Motor neuron (in vitro differentiated cells): ENCODE data around the gene NDRG4. TPM values are rescaled to one million over a fixed set of nuclear protein-coding genes. Genes with fewer than 3 reads are reported as not detected.

ENCODE experiments used
- total RNA-seq, 8 experiments: library from RNA; unstranded; fragments of 300-600 nt; gene quantifications; 2 replicates each; pipeline versions ENCODE4 v1.2.3 to v1.2.4, GENCODE V29; 2022

Gene NDRG4
- total RNA-seq, 8 experiments from 2014 or later = 8.4 to 258 (median 140) TPM

Other genes starting within 250 kb of the NDRG4 start
- gene PRSS54, start 205.1 kb upstream of the NDRG4 start, total RNA-seq = not detected
- 10 to 100 TPM in 3 of 8 experiments, 1 to 10 TPM in 5; 1.7 to 13.6 (median 6.0) TPM for gene GINS3, start 107.7 kb upstream of the NDRG4 start, total RNA-seq
- 10 to 100 TPM in 7 of 8 experiments, 1 to 10 TPM in 1; 8.6 to 36.3 (median 16.4) TPM for gene SETD6, start 15.4 kb downstream of the NDRG4 start, total RNA-seq
- 100 to 1,000 TPM in 3 of 8 experiments, 10 to 100 TPM in 5; 57.7 to 187 (median 91.9) TPM for gene CNOT1, start 129.7 kb downstream of the NDRG4 start, total RNA-seq
- 10 to 100 TPM in 5 of 8 experiments, 1 to 10 TPM in 3; 5.0 to 30.7 (median 16.9) TPM for gene SLC38A7, start 184.6 kb downstream of the NDRG4 start, total RNA-seq
- gene GOT2, start 234.2 kb downstream of the NDRG4 start, total RNA-seq = 100 to 1,000 TPM in 2 of 8 experiments, 10 to 100 TPM in 6; 63.0 to 116 (median 76.8) TPM